Heart left ventricle (tissue), 16 donors: Measurements from ENCODE around the gene DOCK8. TPM values are rescaled to one million over a fixed set of nuclear protein-coding genes. Genes with fewer than 3 reads are reported as not detected.

ENCODE experiments used
- ATAC-seq, 4 donors: fragments of 200-7000 bp; cut with Tn5 transposase; one replicate each; pipeline ENCODE4 v1.9.1; 2020 to 2022; ENCODE audit warnings: moderate library complexity in 4 of 4, mild to moderate bottlenecking in 3 of 4, moderate number of reproducible peaks in 1 of 4
- DNase-seq, 5 donors: peaks; one replicate each; pipeline ENCODE4 v3.0.0-alpha.2; 2020
- H3K27ac ChIP-seq, 12 donors: fragments of 200-600 bp; sonication (generic) in 4 of 12; one replicate each; pipeline versions ENCODE4 v1.5.0 to v1.8.0; 2016 to 2022; ENCODE audit warnings: mild to moderate bottlenecking in 2 of 12
- H3K27me3 ChIP-seq, 9 donors: fragments of 200-600 bp; sonication (generic) in 2 of 9; one replicate each; pipeline versions ENCODE4 v1.5.1 to v1.8.0; 2016 to 2022; ENCODE audit warnings: mild to moderate bottlenecking in 3 of 9
- H3K36me3 ChIP-seq, 9 donors: fragments of 200-600 bp; sonication (generic) in 2 of 9; one replicate each; pipeline versions ENCODE4 v1.5.0 to v1.8.0; 2018 to 2022; ENCODE audit warnings: mild to moderate bottlenecking in 2 of 9
- H3K4me1 ChIP-seq, 12 donors: fragments of 200-600 bp; sonication (generic) in 4 of 12; one replicate each; pipeline versions ENCODE4 v1.5.0 to v1.8.0; 2016 to 2022; ENCODE audit warnings: mild to moderate bottlenecking in 3 of 12
- H3K4me3 ChIP-seq, 12 donors: fragments of 200-600 bp; sonication (generic) in 4 of 12; one replicate each; pipeline versions ENCODE4 v1.5.0 to v1.8.0; 2017 to 2022; ENCODE audit warnings: mild to moderate bottlenecking in 9 of 12, moderate library complexity in 4 of 12
- H3K9me3 ChIP-seq, 12 donors: fragments of 200-600 bp; sonication (generic) in 4 of 12; one replicate each; pipeline versions ENCODE4 v1.5.0 to v1.8.0; 2016 to 2022; ENCODE audit warnings: mild to moderate bottlenecking in 1 of 12
- CTCF ChIP-seq, 12 donors: fragments of 200-600 bp; sonication (generic) in 4 of 12; IDR thresholded peaks; one replicate each; pipeline versions ENCODE4 v1.5.0 to v1.8.0; 2018 to 2022; ENCODE audit warnings: antibody characterized with exemption in 12 of 12, mild to moderate bottlenecking in 5 of 12
- POLR2A ChIP-seq, 2 donors: fragments of 450-650 bp; IDR thresholded peaks; one replicate each; pipeline ENCODE4 v1.6.1; 2017; ENCODE audit warnings: antibody characterized with exemption in 2 of 2, mild to moderate bottlenecking in 2 of 2, moderate library complexity in 2 of 2
- WGBS, 4 donors: extraction: QIAGEN DNeasy Blood & Tissue Kit in 2 of 4; methylation state at CpG; one replicate each; pipeline versions ENCODE4 v1.1.5 to v1.1.7; 2013 to 2018; 5-methylcytosine and 5-hydroxymethylcytosine counted together
- intact Hi-C, 10 donors: fragments of 100-400 bp; cut with DNase I; formaldehyde crosslinking; loops; one replicate each; pipeline versions ENCODE4 v1.11.1 to v1.14.2; 2022
- polyA plus RNA-seq, 2 donors: library from polyadenylated mRNA; stranded (reverse); fragments of 200-250 nt; gene quantifications; one replicate each; pipeline ENCODE4 v1.2.3, GENCODE V29; 2013
- total RNA-seq, 9 donors: library from RNA; depleted of rRNA in 2 of 9; stranded (reverse); fragments of >200 nt in 2 of 9; fragmentation: NEBNext Ultra II Directional in 3 of 9; extraction: Animal tissue kit (Norgen Biotek cat#: 25700) in 3 of 9; gene quantifications; one replicate each; pipeline versions ENCODE4 v1.1.0 to v1.2.4, GENCODE V29; 2016 to 2023
- donor health status: ischemic (EF 13 %, LVEDD 7.1; RV severe dilation, severe dysfunction).
- donor health status: healthy with polysubstance abuse.
- donor health status: DM: no; HTN: yes; CAD: no.
- donor health status: DM: no; HTN: no; CAD: no.
- donor health status: ischemic (EF 25% LVEDD 6.9; RV normal size, moderate dysfunction).
- donor health status: ischemic (EF 25% LVEDD 5.7; RV mildly dilated, moderate dysfunction).
- donor health status: healthy.
- donor health status: DM: yes; HTN: yes; CAD: no.
- donor health status: ischemic (EF 35%, LVEDD 5.7; RV mildly dilated, moderate dysfunction).
- donor health status: nonischemic (EF 11% LVEDD 7.7; RV severe dilation, severe dysfunction).
- donor health status: DM: yes; HTN: yes; CAD: no.
- donor health status: PGD.
- donor health status: ischemic (EF 29% LVEDD 5.4; RV normal size, mild dysfunction).
- donor health status: nonischemic (EF 23%, LVEDD 6.1; RV moderate dilation, normal function).

DOCK8 gene
- total and polyA plus RNA-seq, 11 donors, result 1.2 to 36.1 (median 2.4) TPM

GRCh38 chr9:257957-258356 is 43.3 kb downstream of the DOCK8 start:
- intact Hi-C loops, result no loop called here
- peaks cover 0 to 2% (median 0%) of the 10 kb centered on the region in 12 donors for H3K9me3 ChIP-seq
- H3K4me1 ChIP-seq, result peaks cover 0 to 8% (median 0%) of the 10 kb centered on the region in 12 donors

GRCh38 chr9:259405-260404 is 45.0 kb downstream of the DOCK8 start:
- WGBS, 4 donors, result 30 to 51% (median 36%) methylated on average over 2 of the region's 2 CpGs
- intact Hi-C loops, result no loop called here
- Histone ChIP-seq H3K27me3 (peaks cover 0 to 5% (median 0%) of the 10 kb centered on the region in 9 donors), H3K9me3 (peaks cover 0 to 2% (median 0%) of the 10 kb centered on the region in 12 donors), H3K27ac (no peak overlapping the region), H3K4me1 (peaks cover 0 to 8% (median 0%) of the 10 kb centered on the region in 12 donors), H3K4me3 (no peak overlapping the region), H3K36me3 (no peaks in the 10 kb centered on the region)
- TF ChIP-seq CTCF (IDR thresholded peaks at IDR 0.05), result no peak
- TF ChIP-seq POLR2A (IDR thresholded peaks at IDR 0.05), result no peak
- DNase-seq (no peak), ATAC-seq (no peak)

More at GRCh38 chr9:257957-258356, 43.3 kb downstream of the DOCK8 start:
- DNase-seq (no peak), ATAC-seq (peak in 2 of 4 donors; percentile 48 to 66)
- H3K4me3 ChIP-seq, result no peak overlapping the region
- WGBS, 4 donors, result 0 to 50% (median 35%) methylated on average over 1 of the region's 1 CpG
- H3K27ac ChIP-seq, result peak overlapping the region in 1 of 12 donors; percentile 59
- TF ChIP-seq POLR2A (IDR thresholded peaks at IDR 0.05), result no peak
- no peak for TF ChIP-seq CTCF (IDR thresholded peaks at IDR 0.05)
- peaks cover 0 to 5% (median 0%) of the 10 kb centered on the region in 9 donors for H3K27me3 ChIP-seq
- H3K36me3 ChIP-seq, result no peaks in the 10 kb centered on the region

GRCh38 chr9:264231-264630 is 49.6 kb downstream of the DOCK8 start:
- WGBS, 4 donors, result 33 to 79% (median 49%) methylated on average over 2 of the region's 2 CpGs
- intact Hi-C loops, result no loop called here
- H3K9me3 ChIP-seq, result peaks cover 0 to 2% (median 0%) of the 10 kb centered on the region in 12 donors
- no peak overlapping the region for H3K27ac ChIP-seq
- H3K27me3 ChIP-seq, result peaks cover 0 to 2% (median 0%) of the 10 kb centered on the region in 9 donors
- DNase-seq (no peak), ATAC-seq (no peak)
- H3K4me3 ChIP-seq, result no peak overlapping the region
- no peaks in the 10 kb centered on the region for H3K36me3 ChIP-seq
- no peak for TF ChIP-seq CTCF (IDR thresholded peaks at IDR 0.05)
- no peak for TF ChIP-seq POLR2A (IDR thresholded peaks at IDR 0.05)
- peaks cover 0 to 28% (median 0%) of the 10 kb centered on the region in 12 donors for H3K4me1 ChIP-seq

GRCh38 chr9:265209-265870 is 50.7 kb downstream of the DOCK8 start:
- ATAC-seq (no peak), DNase-seq (no peak)
- H3K4me3 ChIP-seq, result no peak overlapping the region
- intact Hi-C loops, result no loop called here
- no peaks in the 10 kb centered on the region for H3K36me3 ChIP-seq
- H3K4me1 ChIP-seq, result peaks cover 0 to 37% (median 0%) of the 10 kb centered on the region in 12 donors
- TF ChIP-seq POLR2A (IDR thresholded peaks at IDR 0.05), result no peak
- peaks cover 0 to 2% (median 0%) of the 10 kb centered on the region in 12 donors for H3K9me3 ChIP-seq
- H3K27me3 ChIP-seq, result no peaks in the 10 kb centered on the region
- H3K27ac ChIP-seq, result no peak overlapping the region
- WGBS, 4 donors, result 37 to 62% (median 46%) methylated on average over 7 of the region's 7 CpGs
